ENCODE results near the gene UGGT1. TPM values are rescaled to one million over a fixed set of nuclear protein-coding genes. Genes with fewer than 3 reads are reported as not detected.

The UGGT1 gene
- total and polyA plus RNA-seq, 2 experiments from 2014 or later, result 11.5 to 65.0 TPM

DNA sequence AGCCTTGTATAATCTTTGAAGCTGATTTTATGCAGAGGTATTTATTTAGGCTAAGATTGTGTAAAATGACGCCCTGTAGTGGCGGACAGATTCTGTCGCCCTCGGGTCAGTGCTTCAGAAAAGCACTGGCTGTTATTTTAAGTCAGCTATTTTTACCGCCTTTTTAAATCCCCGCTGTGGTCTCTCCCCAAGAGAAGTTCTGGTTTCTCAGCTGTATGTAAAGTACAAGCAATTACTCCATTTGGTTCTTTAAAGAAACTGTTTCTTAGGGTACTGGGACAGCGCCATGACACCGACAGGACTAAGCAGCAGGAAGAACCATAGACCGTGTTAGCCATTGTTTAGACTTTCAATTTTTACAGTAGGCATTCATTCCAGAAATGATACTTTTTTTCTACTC lies 65.0 kb downstream of the UGGT1 start:
- Histone ChIP-seq H3K9me2 (ENCODE audit: insufficient read depth) (no peaks in the 10 kb centered on the region), H3K36me3 (ENCODE audit: insufficient read depth) (peaks cover 25% of the 10 kb centered on the region), H3K4me3 (no peak overlapping the region), H3K79me2 (replicated peaks; ENCODE audit: insufficient read depth) (no peaks in the 10 kb centered on the region), H4K20me1 (replicated peaks; ENCODE audit: insufficient read depth) (peaks cover 23% of the 10 kb centered on the region; the same call in 1 of the 2 replicates), H3K27me3 (ENCODE audit: insufficient read depth) (no peaks in the 10 kb centered on the region), H2AFZ (no peak overlapping the region), H3K4me1 (ENCODE audit: insufficient read depth) (no peaks in the 10 kb centered on the region), H3K27ac (ENCODE audit: low read depth) (no peak overlapping the region), H3F3A (replicated peaks; ENCODE audit: low read depth) (no peaks in the 10 kb centered on the region), H3K4me2 (no peak overlapping the region)
- no peaks in the 10 kb centered on the region for H3K9me3 Mint-ChIP-seq
- H3K4me1 Mint-ChIP-seq, result no peaks in the 10 kb centered on the region
- DNase-seq (ENCODE audit: low spot score) (no peak), ATAC-seq (no peak)
- TF ChIP-seq STAT1 (IDR thresholded peaks at IDR 0.05; ENCODE audit: unreplicated experiment), result no peak
- TF ChIP-seq, protein P1, sequence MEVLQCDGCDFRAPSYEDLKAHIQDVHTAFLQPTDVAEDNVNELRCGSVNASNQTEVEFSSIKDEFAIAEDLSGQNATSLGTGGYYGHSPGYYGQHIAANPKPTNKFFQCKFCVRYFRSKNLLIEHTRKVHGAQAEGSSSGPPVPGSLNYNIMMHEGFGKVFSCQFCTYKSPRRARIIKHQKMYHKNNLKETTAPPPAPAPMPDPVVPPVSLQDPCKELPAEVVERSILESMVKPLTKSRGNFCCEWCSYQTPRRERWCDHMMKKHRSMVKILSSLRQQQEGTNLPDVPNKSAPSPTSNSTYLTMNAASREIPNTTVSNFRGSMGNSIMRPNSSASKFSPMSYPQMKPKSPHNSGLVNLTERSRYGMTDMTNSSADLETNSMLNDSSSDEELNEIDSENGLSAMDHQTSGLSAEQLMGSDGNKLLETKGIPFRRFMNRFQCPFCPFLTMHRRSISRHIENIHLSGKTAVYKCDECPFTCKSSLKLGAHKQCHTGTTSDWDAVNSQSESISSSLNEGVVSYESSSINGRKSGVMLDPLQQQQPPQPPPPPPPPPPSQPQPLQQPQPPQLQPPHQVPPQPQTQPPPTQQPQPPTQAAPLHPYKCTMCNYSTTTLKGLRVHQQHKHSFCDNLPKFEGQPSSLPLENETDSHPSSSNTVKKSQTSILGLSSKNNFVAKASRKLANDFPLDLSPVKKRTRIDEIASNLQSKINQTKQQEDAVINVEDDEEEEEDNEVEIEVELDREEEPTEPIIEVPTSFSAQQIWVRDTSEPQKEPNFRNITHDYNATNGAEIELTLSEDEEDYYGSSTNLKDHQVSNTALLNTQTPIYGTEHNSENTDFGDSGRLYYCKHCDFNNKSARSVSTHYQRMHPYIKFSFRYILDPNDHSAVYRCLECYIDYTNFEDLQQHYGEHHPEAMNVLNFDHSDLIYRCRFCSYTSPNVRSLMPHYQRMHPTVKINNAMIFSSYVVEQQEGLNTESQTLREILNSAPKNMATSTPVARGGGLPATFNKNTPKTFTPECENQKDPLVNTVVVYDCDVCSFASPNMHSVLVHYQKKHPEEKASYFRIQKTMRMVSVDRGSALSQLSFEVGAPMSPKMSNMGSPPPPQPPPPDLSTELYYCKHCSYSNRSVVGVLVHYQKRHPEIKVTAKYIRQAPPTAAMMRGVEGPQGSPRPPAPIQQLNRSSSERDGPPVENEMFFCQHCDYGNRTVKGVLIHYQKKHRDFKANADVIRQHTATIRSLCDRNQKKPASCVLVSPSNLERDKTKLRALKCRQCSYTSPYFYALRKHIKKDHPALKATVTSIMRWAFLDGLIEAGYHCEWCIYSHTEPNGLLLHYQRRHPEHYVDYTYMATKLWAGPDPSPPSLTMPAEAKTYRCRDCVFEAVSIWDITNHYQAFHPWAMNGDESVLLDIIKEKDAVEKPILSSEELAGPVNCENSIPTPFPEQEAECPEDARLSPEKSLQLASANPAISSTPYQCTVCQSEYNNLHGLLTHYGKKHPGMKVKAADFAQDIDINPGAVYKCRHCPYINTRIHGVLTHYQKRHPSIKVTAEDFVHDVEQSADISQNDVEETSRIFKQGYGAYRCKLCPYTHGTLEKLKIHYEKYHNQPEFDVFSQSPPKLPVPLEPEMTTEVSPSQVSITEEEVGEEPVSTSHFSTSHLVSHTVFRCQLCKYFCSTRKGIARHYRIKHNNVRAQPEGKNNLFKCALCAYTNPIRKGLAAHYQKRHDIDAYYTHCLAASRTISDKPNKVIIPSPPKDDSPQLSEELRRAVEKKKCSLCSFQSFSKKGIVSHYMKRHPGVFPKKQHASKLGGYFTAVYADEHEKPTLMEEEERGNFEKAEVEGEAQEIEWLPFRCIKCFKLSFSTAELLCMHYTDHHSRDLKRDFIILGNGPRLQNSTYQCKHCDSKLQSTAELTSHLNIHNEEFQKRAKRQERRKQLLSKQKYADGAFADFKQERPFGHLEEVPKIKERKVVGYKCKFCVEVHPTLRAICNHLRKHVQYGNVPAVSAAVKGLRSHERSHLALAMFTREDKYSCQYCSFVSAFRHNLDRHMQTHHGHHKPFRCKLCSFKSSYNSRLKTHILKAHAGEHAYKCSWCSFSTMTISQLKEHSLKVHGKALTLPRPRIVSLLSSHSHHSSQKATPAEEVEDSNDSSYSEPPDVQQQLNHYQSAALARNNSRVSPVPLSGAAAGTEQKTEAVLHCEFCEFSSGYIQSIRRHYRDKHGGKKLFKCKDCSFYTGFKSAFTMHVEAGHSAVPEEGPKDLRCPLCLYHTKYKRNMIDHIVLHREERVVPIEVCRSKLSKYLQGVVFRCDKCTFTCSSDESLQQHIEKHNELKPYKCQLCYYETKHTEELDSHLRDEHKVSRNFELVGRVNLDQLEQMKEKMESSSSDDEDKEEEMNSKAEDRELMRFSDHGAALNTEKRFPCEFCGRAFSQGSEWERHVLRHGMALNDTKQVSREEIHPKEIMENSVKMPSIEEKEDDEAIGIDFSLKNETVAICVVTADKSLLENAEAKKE (CRISPR knock-in tag; IDR thresholded peaks at IDR 0.05), result no peak
- TF ChIP-seq, protein P2, sequence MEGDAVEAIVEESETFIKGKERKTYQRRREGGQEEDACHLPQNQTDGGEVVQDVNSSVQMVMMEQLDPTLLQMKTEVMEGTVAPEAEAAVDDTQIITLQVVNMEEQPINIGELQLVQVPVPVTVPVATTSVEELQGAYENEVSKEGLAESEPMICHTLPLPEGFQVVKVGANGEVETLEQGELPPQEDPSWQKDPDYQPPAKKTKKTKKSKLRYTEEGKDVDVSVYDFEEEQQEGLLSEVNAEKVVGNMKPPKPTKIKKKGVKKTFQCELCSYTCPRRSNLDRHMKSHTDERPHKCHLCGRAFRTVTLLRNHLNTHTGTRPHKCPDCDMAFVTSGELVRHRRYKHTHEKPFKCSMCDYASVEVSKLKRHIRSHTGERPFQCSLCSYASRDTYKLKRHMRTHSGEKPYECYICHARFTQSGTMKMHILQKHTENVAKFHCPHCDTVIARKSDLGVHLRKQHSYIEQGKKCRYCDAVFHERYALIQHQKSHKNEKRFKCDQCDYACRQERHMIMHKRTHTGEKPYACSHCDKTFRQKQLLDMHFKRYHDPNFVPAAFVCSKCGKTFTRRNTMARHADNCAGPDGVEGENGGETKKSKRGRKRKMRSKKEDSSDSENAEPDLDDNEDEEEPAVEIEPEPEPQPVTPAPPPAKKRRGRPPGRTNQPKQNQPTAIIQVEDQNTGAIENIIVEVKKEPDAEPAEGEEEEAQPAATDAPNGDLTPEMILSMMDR (conservative IDR thresholded peaks at IDR 0.05; ENCODE audit: low read depth in 2 of 2), result no peak
- no peak for TF ChIP-seq ZNF331 (CRISPR knock-in tag; IDR thresholded peaks at IDR 0.05; ENCODE audit: low read depth)
- no peak for TF ChIP-seq EZH2phosphoT487 (IDR thresholded peaks at IDR 0.05; ENCODE audit: unreplicated experiment)
- TF ChIP-seq CREB1 (CRISPR knock-in tag; IDR thresholded peaks at IDR 0.05; ENCODE audit: low read depth), result no peak
- no peak for TF ChIP-seq ZNF114 (CRISPR knock-in tag; IDR thresholded peaks at IDR 0.05)
- TF ChIP-seq, protein P3, sequence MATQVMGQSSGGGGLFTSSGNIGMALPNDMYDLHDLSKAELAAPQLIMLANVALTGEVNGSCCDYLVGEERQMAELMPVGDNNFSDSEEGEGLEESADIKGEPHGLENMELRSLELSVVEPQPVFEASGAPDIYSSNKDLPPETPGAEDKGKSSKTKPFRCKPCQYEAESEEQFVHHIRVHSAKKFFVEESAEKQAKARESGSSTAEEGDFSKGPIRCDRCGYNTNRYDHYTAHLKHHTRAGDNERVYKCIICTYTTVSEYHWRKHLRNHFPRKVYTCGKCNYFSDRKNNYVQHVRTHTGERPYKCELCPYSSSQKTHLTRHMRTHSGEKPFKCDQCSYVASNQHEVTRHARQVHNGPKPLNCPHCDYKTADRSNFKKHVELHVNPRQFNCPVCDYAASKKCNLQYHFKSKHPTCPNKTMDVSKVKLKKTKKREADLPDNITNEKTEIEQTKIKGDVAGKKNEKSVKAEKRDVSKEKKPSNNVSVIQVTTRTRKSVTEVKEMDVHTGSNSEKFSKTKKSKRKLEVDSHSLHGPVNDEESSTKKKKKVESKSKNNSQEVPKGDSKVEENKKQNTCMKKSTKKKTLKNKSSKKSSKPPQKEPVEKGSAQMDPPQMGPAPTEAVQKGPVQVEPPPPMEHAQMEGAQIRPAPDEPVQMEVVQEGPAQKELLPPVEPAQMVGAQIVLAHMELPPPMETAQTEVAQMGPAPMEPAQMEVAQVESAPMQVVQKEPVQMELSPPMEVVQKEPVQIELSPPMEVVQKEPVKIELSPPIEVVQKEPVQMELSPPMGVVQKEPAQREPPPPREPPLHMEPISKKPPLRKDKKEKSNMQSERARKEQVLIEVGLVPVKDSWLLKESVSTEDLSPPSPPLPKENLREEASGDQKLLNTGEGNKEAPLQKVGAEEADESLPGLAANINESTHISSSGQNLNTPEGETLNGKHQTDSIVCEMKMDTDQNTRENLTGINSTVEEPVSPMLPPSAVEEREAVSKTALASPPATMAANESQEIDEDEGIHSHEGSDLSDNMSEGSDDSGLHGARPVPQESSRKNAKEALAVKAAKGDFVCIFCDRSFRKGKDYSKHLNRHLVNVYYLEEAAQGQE (IDR thresholded peaks at IDR 0.05; ENCODE audit: unreplicated experiment), result no peak
- TF ChIP-seq, protein P4, sequence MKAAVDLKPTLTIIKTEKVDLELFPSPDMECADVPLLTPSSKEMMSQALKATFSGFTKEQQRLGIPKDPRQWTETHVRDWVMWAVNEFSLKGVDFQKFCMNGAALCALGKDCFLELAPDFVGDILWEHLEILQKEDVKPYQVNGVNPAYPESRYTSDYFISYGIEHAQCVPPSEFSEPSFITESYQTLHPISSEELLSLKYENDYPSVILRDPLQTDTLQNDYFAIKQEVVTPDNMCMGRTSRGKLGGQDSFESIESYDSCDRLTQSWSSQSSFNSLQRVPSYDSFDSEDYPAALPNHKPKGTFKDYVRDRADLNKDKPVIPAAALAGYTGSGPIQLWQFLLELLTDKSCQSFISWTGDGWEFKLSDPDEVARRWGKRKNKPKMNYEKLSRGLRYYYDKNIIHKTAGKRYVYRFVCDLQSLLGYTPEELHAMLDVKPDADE (IDR thresholded peaks at IDR 0.05), result no peak
- H3K27ac Mint-ChIP-seq, result no peak overlapping the region
- H3K4me3 Mint-ChIP-seq, result no peak overlapping the region
- H3K27me3 Mint-ChIP-seq (ENCODE audit: insufficient read depth, low read depth, poor library complexity), result no peaks in the 10 kb centered on the region
- peaks cover 25% of the 10 kb centered on the region for H3K36me3 Mint-ChIP-seq (ENCODE audit: low read depth)
